Fibroblast of peridontal ligament (primary cell): ENCODE results near the gene CHRDL2.

Experiments used
- DNase-seq: peaks from one replicate; pipeline ENCODE4 v3.0.0-alpha.2; 2010; ENCODE audit errors: extremely low read depth

CHRDL2 gene

DNA sequence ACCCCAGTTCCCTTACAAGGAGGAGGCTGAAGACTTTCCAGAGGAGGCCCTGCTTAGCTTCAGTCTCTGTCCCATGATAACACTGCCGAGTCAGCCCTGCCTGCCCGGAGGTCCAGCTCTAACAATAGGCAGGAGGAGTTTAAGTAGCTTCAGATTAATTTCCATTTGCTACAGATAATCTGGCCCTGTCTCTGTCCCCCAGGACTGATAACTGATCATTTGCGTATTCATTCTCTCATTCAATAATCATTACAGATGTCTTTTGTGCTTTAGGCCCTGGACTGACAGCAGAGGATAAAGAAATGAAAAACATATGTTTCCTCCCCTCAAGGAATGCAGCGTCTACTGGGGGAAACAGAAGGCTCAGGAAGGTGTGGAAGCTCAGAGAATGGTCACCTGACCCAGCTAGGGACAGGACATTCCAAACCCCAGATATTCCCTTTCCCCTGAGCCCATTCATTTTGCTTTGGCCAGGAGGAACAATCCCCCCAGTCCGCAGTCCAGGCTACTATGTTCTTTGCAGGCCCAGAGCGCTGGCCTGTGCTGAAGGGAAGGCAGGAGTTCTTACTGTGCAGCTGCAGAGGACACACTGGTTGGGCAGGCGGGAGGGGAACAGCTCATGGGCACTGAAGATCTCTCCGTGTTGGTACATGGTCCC, 20.8 kb downstream of the CHRDL2 start:
- DNase-seq = no peak

DNA sequence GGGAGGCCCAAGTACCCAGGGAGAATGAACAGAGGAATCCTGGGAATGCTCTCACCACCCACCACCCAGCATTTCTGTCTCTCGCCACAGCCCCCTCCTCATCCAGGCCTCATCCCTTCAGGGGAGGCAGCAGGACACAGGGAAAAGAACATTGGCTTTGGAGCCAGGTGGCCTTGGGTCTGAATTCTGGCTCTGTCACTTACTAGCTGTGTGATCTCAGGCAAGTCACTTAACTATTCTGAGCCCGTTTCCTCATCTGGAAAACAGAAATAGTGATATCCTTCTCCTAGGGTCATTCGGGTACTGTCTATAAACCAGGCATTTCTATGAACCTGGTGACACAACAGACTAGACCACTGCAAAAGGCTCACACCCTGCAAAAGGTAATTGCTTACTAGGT, 22.1 kb downstream of the CHRDL2 start:
- DNase-seq = no peak

DNA sequence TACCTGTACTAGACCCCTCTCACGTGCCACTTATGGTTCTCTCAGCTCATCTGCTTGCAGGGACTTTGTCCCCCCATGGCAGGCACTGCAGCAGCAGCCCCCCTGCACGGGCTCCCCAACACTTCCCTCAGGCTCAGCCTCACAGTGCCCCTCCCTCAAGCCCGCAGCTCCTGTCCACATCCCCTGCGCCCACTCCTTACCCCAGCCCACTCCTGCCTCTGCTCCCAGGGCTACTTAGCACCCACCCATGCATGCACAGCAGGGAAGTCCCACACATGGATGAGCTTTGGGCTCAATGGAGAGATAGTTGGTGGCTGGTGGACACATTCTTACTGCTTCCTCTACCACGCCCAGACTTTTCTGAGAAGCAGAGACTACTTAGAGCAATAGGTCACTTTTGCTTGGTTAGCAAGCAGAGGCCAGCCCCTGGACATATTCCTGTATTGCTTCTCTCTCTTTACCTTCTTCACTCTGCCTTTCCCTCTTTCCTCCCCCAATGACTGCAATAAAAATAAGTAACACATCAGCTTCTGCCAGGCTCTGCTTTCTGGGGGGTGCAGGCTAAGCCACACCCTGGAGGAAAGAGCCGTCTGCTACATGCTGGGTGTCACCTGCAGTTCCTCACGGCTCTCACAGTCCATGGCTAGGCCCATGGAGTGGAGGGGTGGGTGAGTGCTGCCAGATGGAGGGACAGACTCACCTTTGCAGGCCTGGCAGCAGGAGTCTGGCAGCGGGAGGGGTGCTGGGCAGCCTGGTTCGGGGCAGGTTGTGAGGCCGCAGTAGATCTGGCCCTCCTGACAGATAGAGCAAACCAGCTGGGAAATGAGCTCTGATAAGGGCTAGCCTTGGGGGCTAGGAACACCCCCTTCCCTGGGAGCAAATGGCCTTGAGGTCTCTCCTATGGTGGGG, 23.4 kb downstream of the CHRDL2 start:
- DNase-seq = no peak

DNA sequence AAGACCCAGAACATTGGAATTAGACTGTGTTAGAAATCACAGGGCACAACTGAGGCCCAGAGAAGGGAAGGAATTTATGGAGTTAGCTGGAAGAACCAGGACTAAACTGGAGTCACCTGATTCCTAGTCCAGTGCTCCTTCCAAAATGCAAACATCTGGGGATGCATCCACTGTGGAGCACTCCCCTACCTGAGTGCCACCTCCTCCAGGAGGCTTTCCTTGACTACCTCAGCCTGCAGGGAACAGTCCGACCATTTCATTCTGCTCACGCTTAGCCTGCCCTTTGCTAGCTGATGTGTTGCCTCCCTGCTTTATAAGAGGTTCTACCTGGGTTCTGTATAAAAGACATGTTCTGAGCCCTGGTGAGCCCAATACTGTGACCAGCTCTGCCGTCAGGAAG, 24.0 kb downstream of the CHRDL2 start:
- DNase-seq = no peak

DNA sequence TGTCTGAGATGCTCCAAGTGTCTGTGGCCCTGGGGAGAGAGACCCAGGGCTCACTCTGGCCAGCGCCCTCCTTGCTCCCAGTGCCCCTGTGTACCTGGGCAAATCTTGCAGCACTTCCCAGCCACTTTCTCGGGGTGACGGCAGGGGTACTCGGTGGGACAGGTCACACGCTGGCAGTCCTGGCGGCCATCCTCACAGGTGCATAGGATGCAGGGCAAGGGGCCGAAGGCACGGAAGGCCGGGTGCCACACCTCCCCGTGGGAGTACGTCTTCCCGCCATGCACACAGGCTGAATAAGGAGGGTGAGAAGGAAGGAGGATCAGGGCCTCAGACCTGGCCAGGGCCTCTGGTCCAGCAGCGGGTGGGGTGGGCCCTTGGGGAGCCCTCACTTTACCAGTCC, 28.0 kb downstream of the CHRDL2 start:
- DNase-seq = no peak

DNA sequence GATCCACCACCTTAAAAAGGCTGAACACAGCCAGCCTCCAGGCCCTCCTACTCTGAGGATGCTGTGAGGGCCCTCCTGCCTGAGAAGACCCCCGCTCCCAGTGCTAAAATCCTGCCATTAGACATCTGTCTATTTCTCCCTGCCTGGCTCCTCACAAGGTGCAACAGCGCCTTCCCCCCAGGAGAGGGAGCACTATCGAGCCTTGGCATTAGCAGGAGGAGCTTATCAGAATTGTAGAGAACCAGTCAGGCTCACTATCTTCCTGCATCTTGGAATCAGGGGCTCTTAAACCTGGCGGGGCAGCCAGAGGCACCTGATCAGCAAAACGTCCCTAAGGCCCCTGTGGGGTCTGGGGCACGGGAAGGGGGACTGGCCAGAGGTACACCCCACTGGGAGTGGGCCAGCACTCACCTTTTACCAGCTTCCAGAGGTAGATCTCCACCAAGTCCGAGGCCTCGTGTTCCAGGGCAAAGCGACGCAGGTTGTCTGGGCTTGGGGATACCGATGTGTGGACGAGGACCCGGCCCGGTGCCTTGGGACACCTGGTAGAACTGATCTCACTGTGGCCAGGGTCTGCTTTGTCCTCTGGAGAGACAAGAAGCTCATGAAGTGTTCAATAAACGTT, 28.7 kb downstream of the CHRDL2 start:
- peak; percentile 75 for DNase-seq

DNA sequence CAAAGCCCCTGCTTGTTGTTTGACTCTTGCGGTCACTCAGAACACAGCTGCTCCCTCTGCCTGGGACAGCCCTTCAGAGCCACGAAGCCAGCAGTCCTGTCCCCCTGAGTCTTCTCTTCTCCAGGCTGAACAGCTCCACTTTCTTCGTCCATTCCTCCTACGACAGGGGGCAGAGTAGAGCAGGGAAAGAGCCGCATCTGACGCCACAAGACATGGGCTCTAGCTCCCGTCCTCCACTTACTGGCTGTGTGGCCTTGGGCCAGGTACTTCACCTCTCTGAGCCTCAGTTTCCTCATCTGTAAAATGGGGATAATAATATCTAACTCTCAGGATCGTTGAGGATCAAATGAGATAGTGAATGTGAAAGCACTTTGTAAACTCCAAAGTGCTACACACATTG, 29.9 kb downstream of the CHRDL2 start:
- DNase-seq = no peak

DNA sequence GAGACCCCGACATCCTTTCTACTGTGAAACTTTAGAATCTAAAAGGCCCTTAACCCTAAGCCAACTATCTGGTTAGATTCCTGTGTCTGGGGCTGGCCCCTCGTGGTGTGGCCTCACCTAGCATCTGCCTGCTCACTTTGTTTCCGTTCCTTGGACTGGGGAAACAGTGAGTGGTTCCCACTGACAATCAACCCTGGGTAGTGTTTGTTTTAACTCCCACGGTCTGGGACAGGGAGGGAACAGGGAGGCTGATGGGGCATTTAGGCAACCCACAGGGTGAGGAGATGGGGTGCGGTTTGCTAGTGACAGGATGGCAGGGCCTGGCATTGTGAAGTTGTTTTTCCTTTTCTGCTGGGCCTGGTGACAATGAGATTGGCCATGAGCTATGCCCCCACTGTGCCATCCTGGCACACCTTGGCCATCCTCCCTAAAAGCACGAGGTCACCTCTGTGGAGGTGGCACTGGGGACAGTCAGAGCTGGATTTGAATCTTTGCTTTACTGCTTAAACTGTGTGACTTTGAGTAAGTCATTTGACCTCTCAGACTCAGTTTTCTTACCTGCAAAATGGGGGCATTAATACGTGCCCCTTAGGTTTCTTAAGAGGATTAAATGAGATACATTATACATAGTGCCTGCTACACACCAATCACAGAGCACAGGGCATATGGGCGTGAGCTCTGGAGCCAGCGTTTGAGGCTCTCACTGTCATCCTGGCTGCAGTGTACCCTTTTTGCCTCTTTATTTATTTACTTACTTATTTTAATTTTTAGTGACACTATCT, 31.4 kb downstream of the CHRDL2 start:
- no peak for DNase-seq

DNA sequence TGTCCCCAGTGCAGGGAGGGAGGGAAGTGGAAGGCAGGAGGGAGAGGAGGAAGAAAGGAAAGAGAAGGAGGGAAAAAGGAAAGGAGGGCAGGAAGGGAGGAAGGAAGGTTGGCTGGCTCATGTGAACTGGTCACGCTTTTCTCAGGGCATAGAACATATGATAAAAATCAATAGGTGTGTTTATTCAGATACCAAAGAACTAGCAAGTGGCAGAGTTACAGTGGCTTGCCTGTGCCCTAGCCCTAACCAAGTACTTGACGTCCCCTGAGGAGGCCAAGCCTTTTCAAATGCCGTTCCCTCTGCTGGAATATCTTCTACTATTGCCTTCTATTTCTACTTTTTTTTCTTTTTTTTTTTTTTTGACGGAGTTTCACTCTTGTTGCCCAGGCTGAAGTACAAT, 33.5 kb downstream of the CHRDL2 start:
- no peak for DNase-seq

DNA sequence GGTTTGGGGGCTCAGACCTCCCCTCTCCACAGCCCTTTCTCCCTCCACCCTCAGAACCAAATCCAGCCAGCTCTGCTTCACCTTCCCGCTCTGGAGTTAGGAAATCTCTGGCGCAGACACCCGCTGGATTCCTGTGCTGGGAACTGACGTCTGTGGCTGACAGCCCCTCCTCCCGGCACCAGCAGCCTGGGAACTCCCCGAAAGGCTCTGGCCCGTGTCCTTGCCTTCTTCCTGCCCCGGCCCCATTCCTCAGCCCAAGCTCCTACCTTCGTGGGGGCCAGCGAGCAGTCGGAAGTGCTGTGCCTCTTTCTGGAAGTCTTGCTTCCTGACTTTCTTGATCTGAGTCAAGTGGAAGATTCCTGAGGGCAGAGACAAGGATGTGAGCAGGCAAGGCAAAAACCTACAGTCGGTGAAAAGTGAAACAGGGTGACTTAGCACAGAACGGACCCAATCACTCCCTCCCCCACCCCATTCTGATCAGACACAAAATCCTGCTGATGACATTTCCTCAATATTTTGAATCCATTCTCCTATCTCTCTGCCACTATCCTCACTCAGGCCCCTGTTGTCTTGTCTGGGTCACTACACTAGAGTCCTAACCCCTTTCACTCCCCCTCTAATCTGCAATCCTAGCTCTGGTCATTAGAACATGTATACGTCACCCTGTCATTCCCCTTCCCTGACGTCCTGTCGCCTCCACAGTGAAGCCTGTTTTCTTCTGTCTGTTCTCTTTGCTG, 34.1 kb downstream of the CHRDL2 start:
- peak; percentile 90 for DNase-seq

DNA sequence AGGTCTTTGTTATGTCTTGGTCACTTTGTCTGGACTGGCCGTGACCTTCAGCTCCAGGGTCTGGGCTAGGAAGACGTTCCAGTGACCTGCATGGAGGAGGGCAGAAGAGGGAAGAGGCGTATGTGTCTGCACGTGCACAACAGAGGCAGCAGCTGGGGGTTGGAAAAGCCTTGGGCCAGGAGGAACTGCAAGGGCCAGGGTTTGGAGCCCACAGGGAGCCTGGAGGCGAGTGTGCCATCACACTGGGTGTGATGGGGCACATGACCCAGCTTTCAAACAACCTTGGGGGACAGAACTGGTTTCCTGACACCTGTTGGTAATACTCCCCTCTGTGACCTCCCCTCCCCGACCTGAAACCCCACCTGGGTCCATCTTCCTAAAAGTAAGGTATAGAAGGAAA, 34.7 kb downstream of the CHRDL2 start:
- no peak for DNase-seq

DNA sequence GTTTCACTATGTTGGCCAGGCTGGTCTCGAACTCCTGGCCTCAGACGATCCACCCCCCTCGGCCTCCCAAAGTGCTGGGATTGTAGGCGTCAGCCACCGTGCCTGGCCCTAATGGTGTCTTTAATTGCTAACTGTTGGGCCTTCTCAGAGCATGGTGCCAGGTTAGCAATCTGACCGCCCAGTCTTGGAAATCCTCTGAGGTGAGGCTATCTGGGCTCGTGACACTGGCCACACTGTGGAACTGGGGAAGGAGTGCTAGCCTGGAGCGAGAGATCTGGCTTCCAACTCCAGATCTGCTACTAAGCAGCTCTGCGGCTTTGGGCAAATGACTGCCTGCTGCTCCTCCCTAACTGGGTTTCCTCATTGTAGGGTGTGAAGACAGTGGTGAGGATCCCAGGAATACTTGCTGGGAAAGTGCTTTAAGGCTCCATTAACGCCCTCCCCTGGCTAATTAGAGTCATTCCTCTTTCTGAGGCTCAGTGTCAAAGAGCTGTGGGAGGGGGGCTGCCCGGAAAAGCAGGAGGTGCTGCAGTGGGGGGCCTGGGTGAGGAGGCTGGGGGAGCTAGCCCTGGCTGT, 35.4 kb downstream of the CHRDL2 start:
- DNase-seq = no peak

DNA sequence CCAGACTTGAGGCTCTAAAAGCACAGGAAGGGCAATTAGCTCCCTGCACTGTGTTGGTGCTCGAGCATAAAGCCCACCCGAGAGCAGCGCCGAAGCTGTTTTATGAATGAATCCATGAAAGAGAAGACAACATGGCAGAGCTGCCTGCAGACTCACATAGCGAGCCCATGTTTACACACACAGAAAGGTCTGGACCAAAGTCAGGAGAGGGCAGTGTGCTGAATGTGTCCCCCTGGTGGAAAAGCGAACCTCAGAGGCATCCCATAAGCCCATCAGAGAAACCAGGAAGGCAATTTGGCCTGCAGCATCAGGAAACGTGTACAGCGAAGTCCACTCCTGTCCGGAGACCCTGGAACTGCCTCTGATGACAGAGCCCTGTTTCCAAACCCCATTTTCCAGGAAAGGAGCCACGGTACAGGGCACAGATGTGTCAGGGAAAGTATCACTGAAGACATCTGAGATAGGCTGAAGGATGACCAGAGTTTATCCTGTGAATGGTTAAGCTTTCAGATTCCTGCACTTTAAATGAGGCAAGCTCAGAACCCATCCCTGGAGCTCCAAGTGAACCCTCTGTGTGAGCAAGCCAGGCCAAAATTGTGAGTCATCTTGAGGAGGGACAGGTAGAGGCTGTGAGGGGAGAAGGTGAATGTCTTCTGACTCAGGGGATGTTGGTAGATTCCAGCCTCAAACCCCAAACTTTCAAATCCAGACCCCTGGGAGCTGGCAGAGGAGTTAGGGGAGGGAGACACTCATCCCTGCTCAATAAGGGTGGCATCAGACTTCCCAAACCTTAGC, 36.9 kb downstream of the CHRDL2 start:
- peak; percentile 33 for DNase-seq

DNA sequence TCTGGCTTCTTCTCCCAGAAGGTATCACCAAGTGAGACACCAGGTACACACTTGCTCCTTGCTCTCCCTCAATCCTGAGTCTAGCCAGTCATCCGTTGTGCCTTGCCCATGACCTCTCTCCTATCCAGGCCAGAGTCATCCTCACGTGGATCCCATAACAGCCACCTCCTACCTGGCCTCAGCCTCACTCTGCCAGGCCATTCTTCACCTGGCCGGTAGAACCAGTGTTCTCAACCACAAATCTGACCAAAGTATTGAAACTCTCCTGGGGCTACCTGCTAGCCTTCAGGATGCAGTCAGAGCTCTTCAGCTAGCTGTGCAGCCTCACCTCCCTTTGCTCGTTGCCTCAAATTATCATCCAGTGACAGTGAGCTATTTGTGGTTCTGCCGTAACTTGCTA, 37.7 kb downstream of the CHRDL2 start:
- DNase-seq = no peak

DNA sequence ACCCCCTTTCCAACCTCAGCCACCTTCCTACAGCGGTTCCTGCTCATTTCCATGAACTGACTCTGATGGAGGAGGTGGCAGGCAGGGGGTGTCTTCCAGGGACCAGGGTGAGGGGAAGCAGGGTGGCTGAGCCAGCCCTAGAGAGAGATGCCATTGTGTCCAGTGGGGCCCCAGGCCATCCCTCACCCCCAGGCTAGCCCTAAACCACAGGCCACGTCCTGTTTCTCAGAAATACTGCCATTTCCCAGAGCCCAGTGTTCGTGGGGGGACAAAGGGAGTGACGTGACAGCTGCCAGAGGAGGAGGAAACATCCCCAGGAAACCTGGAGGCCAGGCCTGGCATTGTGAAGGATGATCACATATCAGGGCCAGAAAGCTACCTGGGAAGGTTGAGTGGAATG, 39.5 kb downstream of the CHRDL2 start:
- no peak for DNase-seq

DNA sequence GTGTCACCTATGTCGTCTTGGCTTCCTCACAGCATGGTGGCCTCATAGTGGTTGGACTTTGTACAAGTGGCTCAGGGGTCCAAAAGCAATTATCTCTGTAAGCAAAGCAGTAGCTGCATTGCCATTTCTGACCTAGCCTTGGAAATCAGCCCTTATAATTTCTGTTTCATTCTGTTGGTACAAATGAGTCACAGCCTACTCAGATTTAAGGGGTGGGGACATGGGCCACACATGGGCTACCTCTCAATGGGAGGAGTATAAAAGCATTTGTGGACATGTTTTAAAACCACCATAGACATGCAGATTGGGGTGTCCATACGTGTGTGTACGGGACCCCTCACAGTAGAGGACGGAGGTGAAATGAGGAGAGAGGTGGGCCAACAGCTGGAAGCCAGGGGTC, 41.6 kb downstream of the CHRDL2 start:
- peak; percentile 14 for DNase-seq

DNA sequence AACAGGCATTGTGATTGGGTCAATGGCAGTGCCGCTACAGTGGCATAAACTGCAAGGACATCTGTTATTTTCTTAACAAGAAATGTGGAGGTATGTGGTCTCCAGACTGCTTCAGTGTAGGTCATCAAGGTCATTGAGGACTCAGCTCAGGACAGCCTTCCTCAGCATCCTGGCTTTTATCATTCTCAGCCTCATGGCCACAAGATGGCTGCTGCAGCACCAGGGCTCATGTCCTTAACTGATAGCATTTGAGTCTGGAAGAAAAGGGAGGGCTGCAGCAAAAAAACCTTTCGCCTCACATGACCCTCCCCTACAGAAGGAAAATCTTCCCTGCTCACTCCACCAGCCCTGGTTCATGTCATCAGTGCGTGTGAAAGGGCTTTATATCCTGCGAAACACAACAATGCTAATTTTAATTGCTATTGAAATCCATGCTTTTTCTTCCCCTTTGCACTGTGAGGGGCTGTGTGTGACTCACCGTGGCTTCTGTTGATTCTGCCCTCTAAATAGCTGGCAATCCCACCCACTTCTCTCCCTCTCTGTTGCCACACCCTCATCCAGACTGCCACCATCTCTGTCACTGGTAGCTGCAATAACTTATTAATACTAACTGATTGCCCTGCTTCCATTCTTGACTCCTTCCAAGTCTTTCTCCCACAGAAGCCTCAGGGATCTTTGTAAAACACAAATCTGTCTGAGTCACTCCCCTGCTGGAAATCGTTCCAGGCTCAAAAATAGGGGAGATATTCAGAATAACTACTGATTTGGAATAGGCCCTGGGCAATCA, 43.8 kb downstream of the CHRDL2 start:
- peak; percentile 61 for DNase-seq

DNA sequence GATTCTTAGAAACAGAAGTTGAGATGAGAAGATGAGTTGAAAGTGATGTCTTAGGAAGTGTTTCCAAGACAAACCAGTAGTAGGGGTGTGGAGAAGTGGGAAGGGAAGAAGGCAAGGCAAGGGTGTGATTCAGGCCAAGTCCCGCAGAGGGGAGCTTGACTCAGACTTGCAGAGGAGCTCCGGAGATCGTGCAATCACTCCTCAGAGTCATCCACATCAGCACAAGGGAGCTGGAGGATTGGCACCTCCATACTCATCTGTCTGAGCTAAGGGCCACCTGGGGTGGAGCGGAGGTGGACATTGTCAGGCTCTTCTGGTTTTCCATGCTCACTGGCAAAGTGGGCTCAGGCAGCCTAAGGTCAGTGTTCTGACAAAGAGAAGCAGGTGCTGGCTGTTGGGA, 44.4 kb downstream of the CHRDL2 start:
- DNase-seq = peak; percentile 60

DNA sequence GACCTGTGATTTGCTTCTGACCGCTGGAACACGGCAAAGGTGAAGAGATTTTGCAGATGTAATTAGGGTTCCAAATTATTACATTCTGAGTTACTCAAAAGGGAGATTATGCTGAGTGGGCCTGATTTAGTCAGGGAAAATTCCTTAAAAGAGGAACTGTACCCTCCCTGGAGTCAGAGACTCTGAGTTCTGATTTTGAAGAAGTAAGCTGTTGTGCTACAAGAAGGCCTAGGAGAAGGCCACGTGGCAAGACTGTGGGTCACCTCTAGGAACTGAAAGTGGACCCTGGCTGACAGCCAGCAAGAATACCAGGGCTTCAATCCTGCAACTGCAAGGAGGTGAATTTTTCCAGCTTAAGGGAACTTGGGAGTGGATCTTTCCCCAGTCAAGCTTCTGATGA, 45.3 kb downstream of the CHRDL2 start:
- no peak for DNase-seq
